Caco-2 (cell line): ENCODE measurements around the gene LYRM9. TPM values are rescaled to one million over a fixed set of nuclear protein-coding genes. Genes with fewer than 3 reads are reported as not detected.
"Not testable (repeated sequence)": the region's sequence is repeated elsewhere in the genome, so short reads cannot be mapped to it uniquely, and the experiment has no call there.

Source experiments
- BruUV-seq: library from RNA; stranded (reverse); fragments of 400-500 nt; replicated peaks from 2 replicates; lab custom pipeline; 2021; lab: Mats Ljungman, UMichigan
- CTCF ChIA-PET: fragments of 300-600 bp; sonication (Branson Sonifier 250); formaldehyde crosslinking; loops from one replicate; lab custom pipeline; 2022; ENCODE audit warnings: antibody characterized with exemption; lab: Charles Lee
- POLR2A ChIA-PET: fragments of 300-600 bp; sonication (Branson Sonifier 250); formaldehyde crosslinking; loops from one replicate; lab custom pipeline; 2022; ENCODE audit warnings: antibody characterized with exemption; lab: Charles Lee
- DNase-seq, 2 experiments: peaks; one replicate each; pipeline versions ENCODE4 v3.0.0 to v3.0.0-alpha.2; 2020 to 2022
- H3K27me3 ChIP-seq: replicated peaks from 2 replicates; pipeline ENCODE4 v1.6.0; 2011; ENCODE audit warnings: low read length; ENCODE audit not compliant: control insufficient read depth, insufficient read depth
- H3K36me3 ChIP-seq: 2 replicates; pipeline ENCODE4 v1.5.1; 2011; ENCODE audit warnings: low read length; ENCODE audit not compliant: control insufficient read depth, insufficient read depth
- H3K4me1 ChIP-seq: fragments of 250-450 bp; sonication (Bioruptor Pico); 2 replicates; pipeline ENCODE4 v1.5.1; 2020; ENCODE audit warnings: mild to moderate bottlenecking
- H3K4me3 ChIP-seq: 2 replicates; pipeline ENCODE4 v1.5.1; 2011; ENCODE audit warnings: low read depth, mild to moderate bottlenecking, control low read depth, low read length
- H3K9me3 ChIP-seq: fragments of 250-450 bp; sonication (Bioruptor Pico); 2 replicates; pipeline ENCODE4 v1.5.1; 2020; ENCODE audit warnings: mild to moderate bottlenecking, moderate library complexity
- H3K27ac Mint-ChIP-seq: one replicate; pipeline ENCODE4 v1.8.0; 2022; ENCODE audit warnings: mixed read lengths; ENCODE audit not compliant: unreplicated experiment
- H3K27me3 Mint-ChIP-seq: one replicate; pipeline ENCODE4 v1.8.0; 2022; ENCODE audit warnings: mixed read lengths; ENCODE audit not compliant: insufficient read depth, unreplicated experiment
- H3K36me3 Mint-ChIP-seq: one replicate; pipeline ENCODE4 v1.8.0; 2022; ENCODE audit warnings: mild to moderate bottlenecking, mixed read lengths; ENCODE audit not compliant: insufficient read depth, unreplicated experiment
- H3K4me1 Mint-ChIP-seq: one replicate; pipeline ENCODE4 v1.8.0; 2022; ENCODE audit warnings: low read depth, mixed read lengths; ENCODE audit not compliant: unreplicated experiment
- H3K4me3 Mint-ChIP-seq: one replicate; pipeline ENCODE4 v1.8.0; 2022; ENCODE audit warnings: mild to moderate bottlenecking, moderate library complexity, mixed read lengths; ENCODE audit not compliant: unreplicated experiment
- H3K9me3 Mint-ChIP-seq: one replicate; pipeline ENCODE4 v1.8.0; 2022; ENCODE audit warnings: mixed read lengths; ENCODE audit not compliant: unreplicated experiment
- intact Hi-C: fragments of 100-400 bp; cut with micrococcal nuclease; formaldehyde crosslinking; loops from one replicate; pipeline ENCODE4 v1.10.0; 2022; ENCODE audit not compliant: unreplicated experiment
- total RNA-seq: library from RNA; stranded (reverse); gene quantifications from 2 replicates; pipeline ENCODE4 v1.2.3, GENCODE V29; 2022
- TF ChIP-seq, protein P1 (sequence below), 2 experiments: fragments of 200-600 bp in 1 of 2; IDR thresholded peaks; 1 replicate in 1 of 2; 2 replicates in 1 of 2; pipeline versions ENCODE4 v1.5.1 to v1.8.0; 2011 to 2022; ENCODE audit warnings: antibody characterized with exemption in 1 of 2, control low read depth in 1 of 2, inconsistent platforms in 1 of 2, low read depth in 1 of 2, low read length in 1 of 2, mild to moderate bottlenecking in 1 of 2, moderate library complexity in 1 of 2; ENCODE audit not compliant: insufficient read depth in 1 of 2, severe bottlenecking in 1 of 2, unreplicated experiment in 1 of 2

Gene LYRM9
- total RNA-seq, 1 experiment from 2014 or later, result 29.1 TPM

DNA sequence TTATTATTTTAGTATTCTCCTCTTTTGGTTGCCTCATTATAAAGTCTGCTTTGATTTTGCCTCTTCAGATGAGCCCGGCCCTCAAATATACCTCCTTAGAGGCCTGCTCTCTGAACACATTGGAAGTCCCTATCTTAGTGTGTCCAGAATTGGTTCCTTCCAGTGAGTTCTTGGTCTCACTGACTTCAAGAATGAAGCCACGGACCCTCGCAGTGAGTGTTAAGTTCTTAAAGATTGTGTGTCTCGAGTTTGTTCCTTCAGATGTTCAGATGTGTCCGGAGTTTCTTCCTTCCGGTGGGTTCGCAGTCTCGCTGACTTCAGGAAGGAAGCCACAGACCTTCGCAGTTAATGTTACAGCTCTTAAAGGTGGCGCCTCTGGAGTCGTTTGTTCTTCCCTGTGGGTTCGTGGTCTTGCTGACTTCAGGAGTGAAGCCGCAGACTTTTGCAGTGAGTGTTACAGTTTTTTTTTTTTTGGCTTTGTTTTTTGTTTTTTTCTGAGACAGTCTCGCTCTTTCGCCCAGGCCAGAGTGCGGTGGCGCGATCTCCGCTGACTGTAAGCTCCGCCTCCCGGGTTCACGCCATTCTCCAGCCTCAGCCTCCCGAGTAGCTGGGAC, 47.0 kb downstream of the LYRM9 start:
- no peaks in the 10 kb centered on the region for H3K27me3 Mint-ChIP-seq
- Histone ChIP-seq H3K36me3 (no peaks in the 10 kb centered on the region), H3K4me1 (peaks cover 28% of the 10 kb centered on the region), H3K4me3 (no peak overlapping the region), H3K9me3 (peaks cover 8% of the 10 kb centered on the region; the same call in 1 of the 2 replicates), H3K27me3 (no peaks in the 10 kb centered on the region)
- ChIA-PET POLR2A (interaction anchor here (0.7 kb wide), 1 partner anchor 12 kb away, joined by 8 read pairs; no protein-coding TSS in a partner anchor), CTCF (interaction anchor here (0.7 to 1.5 kb wide), 5 partner anchors 17 to 222 kb away, joined by 3 to 6 read pairs (median 3); no protein-coding TSS in a partner anchor)
- H3K9me3 Mint-ChIP-seq, result peaks cover 10% of the 10 kb centered on the region
- peaks cover 4% of the 10 kb centered on the region for H3K36me3 Mint-ChIP-seq
- TSS peak; percentile 26 for BruUV-seq
- H3K4me1 Mint-ChIP-seq, result peaks cover 18% of the 10 kb centered on the region
- TF ChIP-seq, protein P1, sequence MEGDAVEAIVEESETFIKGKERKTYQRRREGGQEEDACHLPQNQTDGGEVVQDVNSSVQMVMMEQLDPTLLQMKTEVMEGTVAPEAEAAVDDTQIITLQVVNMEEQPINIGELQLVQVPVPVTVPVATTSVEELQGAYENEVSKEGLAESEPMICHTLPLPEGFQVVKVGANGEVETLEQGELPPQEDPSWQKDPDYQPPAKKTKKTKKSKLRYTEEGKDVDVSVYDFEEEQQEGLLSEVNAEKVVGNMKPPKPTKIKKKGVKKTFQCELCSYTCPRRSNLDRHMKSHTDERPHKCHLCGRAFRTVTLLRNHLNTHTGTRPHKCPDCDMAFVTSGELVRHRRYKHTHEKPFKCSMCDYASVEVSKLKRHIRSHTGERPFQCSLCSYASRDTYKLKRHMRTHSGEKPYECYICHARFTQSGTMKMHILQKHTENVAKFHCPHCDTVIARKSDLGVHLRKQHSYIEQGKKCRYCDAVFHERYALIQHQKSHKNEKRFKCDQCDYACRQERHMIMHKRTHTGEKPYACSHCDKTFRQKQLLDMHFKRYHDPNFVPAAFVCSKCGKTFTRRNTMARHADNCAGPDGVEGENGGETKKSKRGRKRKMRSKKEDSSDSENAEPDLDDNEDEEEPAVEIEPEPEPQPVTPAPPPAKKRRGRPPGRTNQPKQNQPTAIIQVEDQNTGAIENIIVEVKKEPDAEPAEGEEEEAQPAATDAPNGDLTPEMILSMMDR (IDR thresholded peaks at IDR 0.05; ENCODE audit: insufficient read depth in 1 of 2, low read depth in 1 of 2, low read length in 1 of 2, severe bottlenecking in 1 of 2, unreplicated experiment in 1 of 2), result no peak
- peak overlapping the region; percentile 93 for H3K27ac Mint-ChIP-seq
- peak overlapping the region; percentile 58 for H3K4me3 Mint-ChIP-seq
- intact Hi-C loops, result no loop called here
- DNase-seq, result peak in 1 of 2 experiments; percentile 70

DNA sequence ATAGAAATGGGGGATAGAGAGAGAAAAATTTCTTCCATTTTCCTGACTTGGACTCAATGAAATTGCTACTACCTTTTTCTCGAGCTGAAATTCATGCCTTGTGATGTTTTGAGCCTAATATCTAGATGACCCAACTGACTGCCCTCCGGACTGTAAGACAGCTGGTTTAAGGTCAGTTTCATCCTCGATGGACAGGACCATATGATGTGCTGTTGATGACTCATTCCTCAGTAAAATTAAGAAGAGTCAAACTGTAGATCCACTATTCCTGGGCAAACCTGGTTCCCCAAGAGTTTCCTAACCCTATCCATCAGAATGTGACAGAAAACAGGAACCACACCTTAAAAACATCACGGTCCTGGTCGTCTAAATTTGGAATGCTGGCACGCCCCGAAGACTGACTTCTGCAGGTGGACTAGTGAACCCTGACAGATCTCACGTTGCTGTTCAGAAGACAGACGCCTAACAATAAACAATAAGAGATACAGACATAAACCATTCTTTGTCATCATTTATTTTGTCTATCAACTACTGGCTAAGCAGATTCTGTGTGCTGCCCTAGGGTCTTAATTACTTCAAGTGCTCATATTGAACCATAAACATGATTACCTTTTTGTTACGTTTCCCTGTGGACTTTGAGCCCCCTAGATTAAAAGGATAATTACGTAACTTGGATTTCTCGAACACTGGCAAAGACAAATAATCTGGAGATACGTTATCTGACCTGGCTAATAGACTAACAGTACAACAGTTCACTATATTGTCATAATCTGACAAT, 47.7 kb downstream of the LYRM9 start:
- peaks cover 10% of the 10 kb centered on the region for H3K9me3 Mint-ChIP-seq
- H3K27ac Mint-ChIP-seq, result peak overlapping the region; percentile 93
- peak; percentile 87 to 94 for DNase-seq
- TSS peak; percentile 60 for BruUV-seq
- Histone ChIP-seq H3K4me3 (no peak overlapping the region), H3K27me3 (no peaks in the 10 kb centered on the region), H3K9me3 (peaks cover 8% of the 10 kb centered on the region; the same call in 1 of the 2 replicates), H3K4me1 (peaks cover 28% of the 10 kb centered on the region), H3K36me3 (no peaks in the 10 kb centered on the region)
- peak overlapping the region; percentile 58 for H3K4me3 Mint-ChIP-seq
- TF ChIP-seq, protein P1 (IDR thresholded peaks at IDR 0.05; ENCODE audit: insufficient read depth in 1 of 2, low read depth in 1 of 2, low read length in 1 of 2, severe bottlenecking in 1 of 2, unreplicated experiment in 1 of 2), result no peak
- H3K4me1 Mint-ChIP-seq, result peaks cover 18% of the 10 kb centered on the region
- intact Hi-C loops, result loop anchor here (1.0 to 2.0 kb wide), 5 partner anchors 15 to 349 kb away; no protein-coding TSS in a partner anchor
- no peaks in the 10 kb centered on the region for H3K27me3 Mint-ChIP-seq
- peaks cover 4% of the 10 kb centered on the region for H3K36me3 Mint-ChIP-seq
- POLR2A ChIA-PET, result no interaction called here
- CTCF ChIA-PET, result interaction anchor here (0.7 to 1.5 kb wide), 6 partner anchors 18 to 221 kb away, joined by 3 to 7 read pairs (median 4); no protein-coding TSS in a partner anchor

DNA sequence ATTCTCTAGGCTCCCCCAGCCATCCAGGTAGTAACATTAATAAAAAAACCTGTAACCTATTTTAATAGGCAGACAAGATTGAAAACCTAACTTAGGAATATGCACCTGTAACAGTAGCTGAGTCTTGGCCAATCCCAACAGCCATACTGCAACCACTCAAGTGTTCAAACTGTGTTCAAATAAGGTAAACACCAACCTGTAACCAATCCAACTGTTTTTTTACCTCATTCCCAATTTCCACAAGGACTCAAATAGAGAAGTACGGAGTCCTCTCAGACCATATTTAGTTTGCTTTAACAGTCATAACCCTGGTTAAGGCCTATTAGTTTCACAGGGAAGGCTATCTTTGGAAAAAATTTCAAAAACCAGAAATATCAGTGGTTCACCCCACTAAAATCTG, 52.5 kb downstream of the LYRM9 start:
- H3K9me3 Mint-ChIP-seq, result no peaks in the 10 kb centered on the region
- no peaks in the 10 kb centered on the region for H3K36me3 Mint-ChIP-seq
- TF ChIP-seq, protein P1 (IDR thresholded peaks at IDR 0.05; ENCODE audit: insufficient read depth in 1 of 2, low read depth in 1 of 2, low read length in 1 of 2, severe bottlenecking in 1 of 2, unreplicated experiment in 1 of 2), result no peak
- intact Hi-C loops, result no loop called here
- H3K27me3 Mint-ChIP-seq, result no peaks in the 10 kb centered on the region
- BruUV-seq, result no TSS peak
- no peak overlapping the region for H3K4me3 Mint-ChIP-seq
- no peaks in the 10 kb centered on the region for H3K36me3 ChIP-seq
- ChIA-PET POLR2A (no interaction called here), CTCF (no interaction called here)
- H3K9me3 ChIP-seq, result no peaks in the 10 kb centered on the region
- no peak overlapping the region for H3K4me3 ChIP-seq
- peaks cover 15% of the 10 kb centered on the region for H3K4me1 ChIP-seq
- H3K4me1 Mint-ChIP-seq, result peaks cover 15% of the 10 kb centered on the region
- no peak overlapping the region for H3K27ac Mint-ChIP-seq
- no peak for DNase-seq
- H3K27me3 ChIP-seq, result no peaks in the 10 kb centered on the region

DNA sequence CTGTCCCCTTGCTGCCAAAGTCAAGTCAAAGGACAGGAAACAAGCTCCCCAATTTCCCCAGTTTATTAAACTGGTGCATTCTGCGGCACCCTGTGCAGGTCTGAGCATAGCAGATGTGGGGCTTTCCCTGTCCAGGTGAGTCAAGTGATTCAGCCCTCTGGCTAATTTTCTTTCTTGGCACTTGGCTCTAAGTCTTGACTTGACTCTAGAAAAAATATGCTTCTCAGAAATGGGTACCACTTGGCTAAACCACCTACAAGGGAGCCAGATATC, 52.8 kb downstream of the LYRM9 start:
- CTCF ChIA-PET, intact Hi-C loops: not testable (repeated sequence)

More for the DNA sequence above, 52.8 kb downstream of the LYRM9 start:
- BruUV-seq, H3K36me3 Mint-ChIP-seq, H3K9me3 Mint-ChIP-seq, H3K4me3 Mint-ChIP-seq, H3K27me3 Mint-ChIP-seq, H3K27ac Mint-ChIP-seq, H3K9me3 ChIP-seq, DNase-seq, H3K4me3 ChIP-seq, H3K36me3 ChIP-seq, POLR2A ChIA-PET, H3K27me3 ChIP-seq: not testable (repeated sequence)
- peaks cover 12% of the 10 kb centered on the region for H3K4me1 ChIP-seq
- H3K4me1 Mint-ChIP-seq, result peaks cover 14% of the 10 kb centered on the region
